Fibroblast of skin of left quadriceps (primary cell): ENCODE measurements around the gene NME4.
"Not testable (repeated sequence)": the region's sequence is repeated elsewhere in the genome, so short reads cannot be mapped to it uniquely, and the experiment has no call there.

Experiments used
- DNase-seq, 2 experiments: peaks; one replicate each; pipeline ENCODE4 v3.0.0-alpha.2; 2013; ENCODE audit warnings: low read depth in 2 of 2

The NME4 gene

DNA sequence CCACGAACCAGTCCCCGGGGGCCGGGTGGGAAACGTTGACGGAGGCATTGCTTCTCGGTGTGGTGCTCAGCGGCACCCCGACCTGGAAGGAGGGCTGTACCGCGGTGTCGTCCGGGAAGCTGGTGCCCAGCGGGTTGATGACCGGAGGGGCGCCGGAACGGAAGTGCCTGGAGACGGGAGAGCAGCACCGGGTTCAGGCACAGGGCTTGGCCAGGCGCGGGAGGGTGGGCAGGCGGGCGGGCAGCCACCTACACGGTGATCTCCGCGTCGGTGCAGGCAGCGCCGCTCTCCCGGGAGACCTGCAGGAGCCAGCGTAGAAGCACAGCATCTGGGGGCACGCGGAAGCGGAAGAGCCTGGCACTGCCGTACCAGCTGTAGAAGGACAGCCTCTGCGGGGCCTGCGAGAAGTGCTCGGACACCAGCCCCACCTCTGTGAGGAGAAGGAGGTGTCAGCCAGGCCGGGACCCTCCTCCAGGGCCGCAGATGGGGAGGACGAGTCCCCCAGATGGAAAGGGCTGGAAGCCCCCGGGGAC, 19.5 kb upstream of the NME4 start:
- DNase-seq: no peak

DNA sequence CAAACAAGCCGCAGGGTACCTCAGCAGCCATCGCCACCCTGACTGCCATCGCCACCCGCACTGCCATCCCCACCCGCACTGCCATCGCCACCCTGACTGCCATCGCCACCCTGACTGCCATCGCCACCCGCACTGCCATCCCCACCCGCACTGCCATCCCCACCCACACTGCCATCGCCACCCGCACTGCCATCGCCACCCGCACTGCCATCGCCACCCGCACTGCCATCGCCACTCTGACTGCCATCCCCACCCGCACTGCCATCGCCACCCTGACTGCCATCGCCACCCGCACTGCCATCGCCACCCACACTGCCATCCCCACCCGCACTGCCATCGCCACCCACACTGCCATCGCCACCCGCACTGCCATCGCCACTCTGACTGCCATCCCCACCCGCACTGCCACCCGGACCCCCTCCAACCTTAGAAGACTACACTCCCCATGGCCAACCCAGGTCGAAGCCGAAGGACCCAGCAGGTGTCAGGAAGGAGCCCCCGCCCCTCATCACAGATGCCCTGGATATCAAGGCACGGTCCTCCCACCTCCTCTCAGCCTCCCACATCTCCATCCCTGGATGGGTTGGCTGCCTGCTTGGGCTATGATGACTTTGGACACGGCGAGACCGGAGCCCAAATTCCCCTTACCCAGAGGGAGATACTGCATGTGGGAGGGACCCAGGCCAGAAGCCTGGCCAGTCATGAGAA, 18.7 kb upstream of the NME4 start:
- DNase-seq: not testable (repeated sequence)

DNA sequence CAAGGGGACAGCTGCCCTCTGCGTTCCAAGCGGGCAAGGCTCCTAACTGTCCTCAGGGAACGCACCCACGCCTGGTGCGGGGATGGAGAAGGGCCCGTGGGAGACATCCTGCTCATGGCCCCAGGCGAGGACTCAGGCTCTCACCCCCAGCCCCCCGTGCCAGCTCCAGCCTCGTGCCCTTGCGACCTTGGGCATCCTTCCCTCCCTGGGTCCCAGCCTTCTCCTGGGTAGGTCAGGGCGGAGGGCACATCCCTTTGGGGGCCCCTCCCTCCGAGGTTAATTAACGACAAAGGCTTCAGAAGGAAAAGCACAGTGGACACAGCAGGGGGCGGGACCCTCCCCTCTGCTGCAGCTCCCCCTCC, 18.2 kb upstream of the NME4 start:
- no peak for DNase-seq

DNA sequence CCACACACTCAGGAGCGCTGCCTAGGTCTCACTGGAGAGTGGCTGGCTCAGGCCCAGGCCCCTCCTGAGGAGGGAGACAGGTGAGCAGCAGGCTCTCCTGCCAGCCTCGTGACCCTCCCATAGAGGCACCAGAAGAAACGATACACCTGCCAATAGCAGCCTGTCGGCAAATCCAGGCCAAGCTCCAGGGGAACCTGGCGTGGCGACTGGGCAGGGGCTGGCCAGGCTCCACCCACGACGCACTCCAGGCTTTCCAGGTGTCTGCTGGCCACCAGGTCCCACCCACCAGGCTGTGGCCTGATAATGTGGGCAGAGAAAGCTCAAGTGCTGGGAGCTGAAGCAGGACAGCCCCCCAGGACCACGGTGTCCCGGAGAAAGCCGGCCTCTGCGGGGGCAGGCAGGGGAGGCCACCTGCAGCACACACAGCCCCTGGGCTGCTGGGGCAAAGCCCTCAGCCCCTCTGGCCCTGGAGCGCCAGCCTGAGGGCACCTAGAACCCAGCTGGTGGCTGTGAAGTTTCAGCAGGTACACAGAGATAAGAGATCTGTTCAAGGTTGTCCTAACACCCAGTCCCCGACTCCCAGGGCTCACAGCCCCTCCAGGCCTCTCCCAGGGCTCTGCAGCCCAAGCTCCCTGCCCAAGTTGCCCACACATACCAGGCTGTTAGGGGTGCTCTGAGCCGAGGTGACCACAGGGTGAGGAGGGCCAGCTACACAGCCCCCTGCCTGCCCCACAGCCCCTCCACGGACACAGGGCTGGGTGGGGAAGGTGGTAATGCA, 17.6 kb upstream of the NME4 start:
- DNase-seq: no peak

DNA sequence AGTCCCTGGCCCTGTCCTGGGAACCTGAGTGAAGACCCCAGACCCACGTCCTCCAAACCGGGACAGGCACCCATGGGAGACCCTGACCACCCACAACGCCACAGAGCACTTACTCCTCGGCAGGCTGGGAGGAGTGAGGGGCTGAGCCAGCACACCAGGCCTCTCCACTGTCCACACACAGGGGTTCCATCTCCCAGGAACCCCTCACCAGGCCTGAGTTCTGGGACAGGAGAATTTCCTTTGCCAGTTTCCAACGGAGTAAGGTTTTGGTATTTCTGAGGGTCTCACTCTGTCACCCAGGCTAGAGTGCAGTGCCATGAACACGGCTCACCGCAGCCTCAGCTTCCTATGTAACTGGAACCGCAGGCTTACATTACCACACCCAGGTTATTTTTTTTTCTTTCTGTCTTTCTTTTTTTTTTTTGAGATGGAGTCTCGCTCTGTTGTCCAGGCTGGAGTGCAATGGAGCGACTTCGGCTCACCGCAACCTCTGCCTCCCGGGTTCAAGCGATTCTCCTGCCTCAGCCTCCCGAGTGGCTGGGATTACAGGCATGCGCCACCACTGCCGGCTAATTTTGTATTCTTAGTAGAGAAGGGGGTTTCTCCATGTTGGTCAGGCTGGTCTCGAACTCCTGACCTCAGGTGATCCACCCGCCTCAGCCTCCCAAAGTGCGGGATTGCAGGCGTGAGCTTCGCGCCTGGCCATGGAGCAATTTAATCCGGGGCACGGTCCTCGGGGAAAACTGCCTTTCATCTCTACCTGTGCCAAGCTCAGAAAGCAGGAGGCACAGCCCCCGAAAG, 16.8 kb upstream of the NME4 start:
- no peak for DNase-seq

DNA sequence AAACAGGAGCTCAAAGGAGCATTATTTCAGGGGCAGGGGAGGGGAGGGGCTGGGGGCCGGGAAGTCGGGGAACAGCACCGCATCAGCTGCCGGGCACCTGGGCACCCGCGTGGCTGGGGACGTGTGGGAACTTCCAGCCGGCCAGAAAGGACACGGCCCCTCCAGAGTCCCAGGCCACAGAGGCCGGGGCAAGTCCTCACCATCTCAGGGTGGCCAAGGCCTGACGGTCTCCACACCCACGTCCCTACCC, 16.3 kb upstream of the NME4 start:
- no peak for DNase-seq

DNA sequence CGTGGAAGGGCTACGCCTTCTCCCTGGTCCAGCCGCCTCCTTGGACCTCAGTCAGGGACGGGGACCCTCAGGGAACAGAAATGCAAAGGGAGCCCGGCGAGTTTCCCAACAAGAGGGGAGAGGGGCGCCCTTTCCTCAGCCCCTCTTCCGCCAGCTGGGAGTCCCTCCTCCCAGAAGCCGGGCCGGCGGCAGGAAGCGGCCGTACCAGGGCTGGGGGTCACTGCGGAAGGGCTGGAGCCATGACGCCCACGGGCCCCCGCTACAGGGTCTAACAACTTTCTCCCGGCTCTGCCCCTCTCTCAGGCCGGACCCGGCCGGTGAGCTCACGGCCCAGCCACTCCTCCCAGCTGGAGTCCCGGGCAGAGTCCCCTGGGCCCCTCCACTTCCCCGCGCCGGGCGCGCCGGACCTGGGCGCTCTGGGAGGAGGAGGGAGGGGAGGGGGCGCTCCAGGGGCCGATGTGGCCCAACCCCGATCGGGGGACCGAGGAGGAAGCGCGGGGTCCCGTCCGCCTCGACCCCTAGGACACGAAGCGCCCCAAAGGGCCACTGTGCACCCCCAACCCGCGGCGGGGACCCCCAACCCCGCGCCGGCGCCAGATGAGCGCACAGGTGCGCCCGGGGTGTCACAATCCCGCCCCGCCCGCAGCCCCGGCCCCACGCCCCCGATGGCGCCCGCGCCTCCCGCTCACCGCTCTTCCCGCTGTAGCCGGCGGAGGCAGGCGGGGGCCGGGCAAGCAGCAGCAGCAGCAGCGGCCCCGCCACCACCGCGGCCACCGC, 15.8 kb upstream of the NME4 start:
- DNase-seq: no peak

DNA sequence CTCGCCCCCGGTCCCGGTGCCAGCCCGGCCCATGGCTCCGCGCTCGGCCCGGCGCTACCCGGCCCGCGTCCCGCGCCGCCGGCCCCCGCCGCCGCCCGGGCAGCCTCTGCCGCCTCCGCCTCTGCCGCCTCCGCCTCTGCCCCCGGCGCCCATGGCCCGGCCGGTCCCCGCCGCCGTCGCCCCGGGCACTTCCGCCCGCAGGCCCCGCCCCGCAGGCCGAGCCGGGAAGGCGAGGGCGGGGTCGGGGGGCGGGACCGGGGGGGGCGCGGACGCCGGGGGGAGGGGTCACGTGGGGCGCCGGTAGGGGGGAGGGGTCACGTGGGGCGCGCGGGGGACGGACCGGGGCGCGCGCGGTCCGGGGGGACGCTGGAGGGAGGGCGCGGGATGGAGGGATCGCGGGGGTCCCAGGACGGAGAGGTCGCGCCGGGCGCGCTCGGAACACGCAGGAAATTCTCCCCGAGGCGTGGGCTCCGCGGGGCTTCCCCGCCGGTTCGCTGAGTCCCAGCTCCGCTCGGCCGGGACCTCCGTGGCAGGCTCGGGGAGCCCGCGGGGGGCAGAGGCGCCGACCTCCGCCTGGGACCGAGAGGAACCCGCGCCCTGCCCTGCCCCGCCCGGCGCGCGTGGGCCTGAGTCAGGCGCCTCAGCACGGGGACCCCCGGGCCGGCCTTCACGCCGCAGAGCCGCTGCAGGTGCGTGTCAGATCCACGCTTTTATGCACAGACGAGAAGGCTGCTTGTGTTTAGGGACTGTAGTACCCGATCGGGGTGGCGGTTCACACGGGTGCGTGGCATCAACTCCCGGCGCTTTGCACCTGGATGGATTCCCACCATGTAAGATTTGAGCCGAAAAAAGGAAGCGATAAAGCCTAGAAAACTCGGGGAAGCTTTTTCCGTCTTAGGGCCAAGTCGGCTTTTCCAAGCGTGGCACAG, 14.9 kb upstream of the NME4 start, which contains the start of gene PGAP6:
Gene PGAP6 (minus strand): TSS at position 190 of the 929 bp plus-strand sequence. CDS start 157 bp downstream, at position 33.
- no peak for DNase-seq

DNA sequence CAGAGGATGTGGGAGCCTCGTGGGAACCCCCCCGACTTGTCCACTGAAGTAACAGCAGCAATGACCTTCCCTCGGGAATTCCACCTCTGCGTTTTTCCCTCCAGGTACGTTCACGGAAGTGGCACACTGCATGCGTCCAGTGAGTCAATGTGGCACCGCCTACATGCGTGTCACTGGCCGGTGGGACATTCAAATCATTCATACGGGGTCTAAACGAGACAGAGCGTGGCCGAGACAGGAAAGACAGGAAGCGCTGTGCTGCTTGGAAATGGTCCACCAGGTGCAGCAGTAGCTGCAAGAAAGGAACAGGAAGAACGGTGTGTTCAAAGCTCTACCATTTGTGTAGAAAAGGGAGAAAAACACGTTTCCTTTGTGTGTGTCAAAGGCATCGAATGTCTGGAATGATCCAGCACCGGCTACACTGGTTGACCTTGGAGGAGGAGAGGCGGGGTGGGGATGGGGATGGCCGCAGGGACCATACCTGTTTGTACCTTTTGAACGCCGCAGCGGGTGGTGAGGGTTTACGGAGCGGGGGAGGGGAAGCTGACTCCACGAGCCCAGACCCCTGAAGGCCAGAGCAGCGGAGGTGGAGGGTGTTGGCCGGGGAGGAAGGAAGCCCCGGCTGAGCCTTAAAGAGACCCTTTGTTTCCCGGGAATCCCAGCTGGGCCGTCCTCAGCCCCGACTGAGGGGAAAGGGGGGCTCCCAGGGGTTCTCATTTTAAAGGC, 13.5 kb upstream of the NME4 start:
- no peak for DNase-seq

DNA sequence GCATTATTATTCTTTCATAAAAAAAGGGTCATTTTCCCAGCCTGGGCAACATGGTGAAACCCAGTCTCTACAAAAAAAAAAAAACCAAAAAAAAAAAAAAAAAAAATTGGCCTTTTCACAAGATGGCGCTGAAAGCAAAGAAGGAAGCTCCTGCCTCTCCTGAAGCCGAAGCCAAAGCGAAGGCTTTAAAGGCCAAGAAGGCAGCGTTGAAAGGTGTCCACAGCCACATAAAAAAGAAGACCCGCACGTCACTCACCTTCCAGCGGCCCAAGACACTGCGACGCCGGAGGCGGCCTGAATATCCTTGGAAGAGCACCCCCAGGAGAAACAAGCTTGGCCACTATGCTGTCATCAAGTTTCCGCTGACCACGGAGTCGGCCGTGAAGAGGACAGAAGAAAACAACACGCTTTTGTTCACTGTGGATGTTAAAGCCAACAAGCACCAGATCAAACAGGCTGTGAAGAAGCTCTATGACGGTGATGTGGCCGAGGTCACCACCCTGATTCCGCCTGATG, 10.3 kb upstream of the NME4 start:
- DNase-seq: no peak

DNA sequence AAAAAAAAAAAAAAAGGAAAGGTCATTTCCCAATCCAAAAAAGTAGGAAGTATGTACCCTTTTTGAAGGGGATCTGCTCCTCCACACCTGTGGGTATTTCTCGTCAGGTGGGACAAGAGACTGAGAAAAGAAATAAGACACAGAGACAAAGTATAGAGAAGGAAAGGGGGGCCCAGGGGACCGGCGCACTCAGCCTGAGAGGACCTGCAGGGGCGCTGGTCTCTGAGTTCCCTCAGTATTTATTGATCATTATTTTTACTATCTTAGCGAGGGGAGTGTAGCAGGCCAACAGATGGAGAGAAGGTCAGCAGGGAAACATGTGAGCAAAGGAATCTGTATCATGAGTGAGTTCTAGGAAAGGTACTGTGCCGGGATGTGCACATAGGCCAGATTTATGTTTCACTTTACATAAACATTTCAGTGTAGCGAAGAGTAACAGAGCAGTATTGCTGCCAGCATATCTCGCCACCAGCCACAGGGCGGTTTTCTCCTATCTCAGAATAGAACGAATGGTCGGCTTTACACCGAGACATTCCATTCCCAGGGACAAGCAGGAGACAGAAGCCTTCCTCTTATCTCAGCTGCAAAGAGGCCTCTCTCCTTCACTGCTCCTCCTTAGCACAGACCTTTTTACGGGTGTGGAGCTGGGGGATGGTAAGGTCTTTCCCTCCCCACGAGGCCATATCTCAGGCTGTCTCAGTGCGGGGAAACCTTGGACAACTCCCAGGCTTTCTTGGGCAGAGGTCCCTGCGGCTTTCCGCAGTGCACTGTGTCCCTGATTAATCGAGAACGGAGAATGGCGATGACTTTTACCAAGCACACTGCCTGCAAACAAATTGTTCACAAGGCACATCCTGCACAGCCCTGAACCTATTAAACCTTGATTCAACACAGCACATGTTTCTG, 9.0 kb upstream of the NME4 start:
- not testable (repeated sequence) for DNase-seq

DNA sequence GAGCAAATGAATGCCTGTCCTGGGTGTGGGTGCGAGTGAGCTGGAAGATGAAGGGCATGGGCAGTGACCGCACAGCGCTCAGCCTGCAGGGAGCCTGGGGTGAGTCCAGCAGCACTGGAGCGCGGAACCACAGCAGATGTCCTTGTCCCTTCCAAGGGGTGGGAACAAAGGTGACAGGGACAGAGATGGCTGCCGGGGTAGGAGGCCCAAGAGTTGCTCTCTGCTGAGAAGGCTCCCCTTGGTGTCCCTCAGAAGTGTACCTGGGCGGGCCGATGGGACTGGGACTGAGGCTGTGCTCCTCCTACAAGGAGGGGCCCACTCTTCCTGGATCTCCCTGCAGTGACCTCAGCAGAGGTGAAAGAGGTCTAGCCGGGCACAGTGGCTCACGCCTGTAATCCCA, 7.6 kb upstream of the NME4 start:
- no peak for DNase-seq

DNA sequence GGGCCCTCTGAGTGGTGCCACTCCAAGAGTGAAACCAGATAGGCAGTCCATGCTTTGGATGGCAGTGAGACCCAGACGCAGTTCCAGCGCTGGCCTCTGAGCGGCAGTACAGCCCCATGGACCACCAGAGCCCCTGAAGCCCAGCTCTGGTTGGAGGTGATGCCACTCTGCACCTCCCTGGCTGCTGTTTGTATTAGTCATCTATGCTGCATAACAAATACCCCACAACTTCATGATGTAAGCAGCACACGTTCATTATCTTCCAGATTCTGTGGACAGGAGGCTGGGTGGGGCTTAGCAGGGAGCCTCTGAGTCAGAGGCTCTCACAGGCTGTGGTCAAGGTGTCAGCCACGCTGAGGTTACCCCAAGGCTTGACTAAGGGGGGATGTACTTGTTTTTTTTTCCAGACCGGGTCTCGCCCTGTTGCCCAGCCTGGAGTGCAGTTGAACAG, 5.1 kb upstream of the NME4 start:
- no peak for DNase-seq

DNA sequence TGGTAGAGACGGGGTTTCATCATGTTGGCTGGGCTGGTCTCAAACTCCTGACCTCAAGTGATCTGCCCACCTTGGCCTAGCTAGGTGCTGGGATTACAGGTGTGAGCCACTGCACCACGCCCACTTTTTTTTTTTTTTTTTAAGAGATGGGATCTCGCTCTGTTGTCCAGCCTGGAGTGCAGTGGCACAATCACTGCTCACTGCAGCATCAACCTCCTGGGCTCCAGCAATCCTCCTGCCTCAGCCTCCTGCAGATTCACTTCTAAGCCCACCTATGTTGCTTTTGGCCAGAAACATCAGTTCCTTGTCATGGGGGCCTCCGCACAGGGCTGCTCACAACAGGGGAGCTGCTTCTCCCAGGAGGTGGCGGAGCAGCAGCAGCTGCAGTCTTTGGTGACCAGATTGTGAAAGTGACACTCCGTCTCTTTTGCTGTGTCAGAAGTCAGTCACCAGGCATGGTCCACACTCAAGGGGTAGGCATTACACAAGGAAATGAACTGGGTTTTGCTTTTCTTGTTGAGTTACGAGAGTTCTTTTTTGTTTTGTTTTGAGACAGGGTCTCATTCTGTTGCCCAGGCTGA, 4.5 kb upstream of the NME4 start:
- no peak for DNase-seq

DNA sequence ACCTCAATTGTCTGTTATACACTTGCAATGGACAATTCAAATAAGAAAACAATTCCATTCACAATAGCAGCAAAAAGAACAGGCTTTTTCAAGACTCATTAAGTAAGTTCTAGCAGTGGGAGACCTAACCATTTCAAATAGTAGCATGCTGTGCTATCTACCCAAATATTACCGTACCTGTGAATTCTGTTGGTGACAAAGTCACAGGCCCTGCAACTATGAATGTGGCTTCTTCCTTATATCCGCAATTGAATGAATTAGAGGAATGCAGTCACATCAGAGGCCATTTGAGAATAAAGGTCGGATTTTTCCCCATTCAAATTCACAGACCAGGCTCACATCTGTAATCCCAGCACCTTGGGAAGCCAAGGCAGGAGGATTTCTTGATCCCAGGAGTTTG, 800 bp upstream of the NME4 start:
- no peak for DNase-seq

DNA sequence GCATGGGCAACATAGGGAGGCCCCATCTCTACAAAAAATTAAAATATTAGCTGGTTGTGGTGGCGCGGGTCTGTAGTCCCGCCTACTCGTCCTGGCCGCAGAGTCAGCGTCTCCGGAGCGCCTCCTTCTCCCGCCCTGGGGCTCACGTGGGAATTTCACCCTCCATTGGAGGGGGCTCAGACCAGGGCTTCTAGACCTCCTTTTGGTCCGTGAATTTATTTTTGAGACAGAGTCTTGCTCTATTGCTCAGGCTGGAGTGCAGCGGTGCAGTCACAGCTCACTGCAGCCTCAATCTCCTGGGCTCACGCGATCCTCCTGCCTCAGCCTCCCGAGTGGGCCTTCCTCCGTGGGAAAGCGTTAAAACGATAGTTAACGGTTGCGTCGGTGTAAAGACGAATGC, 394 bp upstream of the NME4 start:
- DNase-seq: peak in 1 of 2 experiments; percentile 23

DNA sequence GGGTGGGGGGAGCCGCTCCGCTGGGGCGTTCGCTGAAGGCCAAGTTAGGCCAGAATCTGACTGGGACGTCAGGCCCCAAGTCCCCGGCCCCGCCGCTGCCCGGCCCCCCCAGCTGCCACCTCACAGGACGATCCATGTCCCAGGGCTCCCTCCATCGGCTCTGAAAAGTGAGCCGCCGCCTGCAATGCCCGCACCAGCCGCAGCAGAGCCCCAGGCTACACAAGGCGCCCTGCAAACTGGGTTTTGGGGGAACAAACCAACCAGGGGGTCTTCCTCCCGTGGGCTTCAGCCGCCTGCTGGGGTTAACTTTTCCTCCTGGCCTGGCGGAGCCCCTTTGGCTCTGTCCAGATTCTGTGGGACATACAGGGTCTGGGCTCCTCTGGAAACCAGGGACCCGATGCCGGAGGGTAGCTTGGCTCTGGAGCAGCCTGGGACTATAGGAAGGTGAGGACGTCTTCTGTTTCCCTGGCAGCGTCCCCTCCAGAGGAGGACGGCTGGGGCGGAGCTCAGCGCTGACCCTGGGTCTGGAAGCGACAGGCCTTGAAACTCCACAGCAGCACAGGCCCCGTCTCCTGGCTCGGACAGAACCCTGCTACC, 835 bp downstream of the NME4 start:
- DNase-seq: peak; percentile 49 to 52
